Measurements from ENCODE around the gene LRRC45. TPM values are rescaled to one million over a fixed set of nuclear protein-coding genes. Genes with fewer than 3 reads are reported as not detected.

Gene LRRC45
- total RNA-seq, 1 donor from 2014 or later = 39.4 TPM

- no peak overlapping the region for H3K4me3 Mint-ChIP-seq (ENCODE audit: low read depth)
- H3K36me3 Mint-ChIP-seq (ENCODE audit: insufficient read depth) = peaks cover 2% of the 10 kb centered on the region
- H3K27ac Mint-ChIP-seq = no peak overlapping the region
- peaks cover 1% of the 10 kb centered on the region for H3K4me1 Mint-ChIP-seq (ENCODE audit: low read depth)
- H3K27me3 Mint-ChIP-seq = no peaks in the 10 kb centered on the region
- no peak for DNase-seq (ENCODE audit: low spot score, unreplicated experiment)
- TF ChIP-seq, protein P1, sequence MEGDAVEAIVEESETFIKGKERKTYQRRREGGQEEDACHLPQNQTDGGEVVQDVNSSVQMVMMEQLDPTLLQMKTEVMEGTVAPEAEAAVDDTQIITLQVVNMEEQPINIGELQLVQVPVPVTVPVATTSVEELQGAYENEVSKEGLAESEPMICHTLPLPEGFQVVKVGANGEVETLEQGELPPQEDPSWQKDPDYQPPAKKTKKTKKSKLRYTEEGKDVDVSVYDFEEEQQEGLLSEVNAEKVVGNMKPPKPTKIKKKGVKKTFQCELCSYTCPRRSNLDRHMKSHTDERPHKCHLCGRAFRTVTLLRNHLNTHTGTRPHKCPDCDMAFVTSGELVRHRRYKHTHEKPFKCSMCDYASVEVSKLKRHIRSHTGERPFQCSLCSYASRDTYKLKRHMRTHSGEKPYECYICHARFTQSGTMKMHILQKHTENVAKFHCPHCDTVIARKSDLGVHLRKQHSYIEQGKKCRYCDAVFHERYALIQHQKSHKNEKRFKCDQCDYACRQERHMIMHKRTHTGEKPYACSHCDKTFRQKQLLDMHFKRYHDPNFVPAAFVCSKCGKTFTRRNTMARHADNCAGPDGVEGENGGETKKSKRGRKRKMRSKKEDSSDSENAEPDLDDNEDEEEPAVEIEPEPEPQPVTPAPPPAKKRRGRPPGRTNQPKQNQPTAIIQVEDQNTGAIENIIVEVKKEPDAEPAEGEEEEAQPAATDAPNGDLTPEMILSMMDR (IDR thresholded peaks at IDR 0.05; ENCODE audit: unreplicated experiment) = no peak
- H3K9me3 Mint-ChIP-seq (ENCODE audit: low read depth) = no peaks in the 10 kb centered on the region
Measured at GRCh38 chr17:82062984-82063368, 39.9 kb downstream of the LRRC45 start.

DNA sequence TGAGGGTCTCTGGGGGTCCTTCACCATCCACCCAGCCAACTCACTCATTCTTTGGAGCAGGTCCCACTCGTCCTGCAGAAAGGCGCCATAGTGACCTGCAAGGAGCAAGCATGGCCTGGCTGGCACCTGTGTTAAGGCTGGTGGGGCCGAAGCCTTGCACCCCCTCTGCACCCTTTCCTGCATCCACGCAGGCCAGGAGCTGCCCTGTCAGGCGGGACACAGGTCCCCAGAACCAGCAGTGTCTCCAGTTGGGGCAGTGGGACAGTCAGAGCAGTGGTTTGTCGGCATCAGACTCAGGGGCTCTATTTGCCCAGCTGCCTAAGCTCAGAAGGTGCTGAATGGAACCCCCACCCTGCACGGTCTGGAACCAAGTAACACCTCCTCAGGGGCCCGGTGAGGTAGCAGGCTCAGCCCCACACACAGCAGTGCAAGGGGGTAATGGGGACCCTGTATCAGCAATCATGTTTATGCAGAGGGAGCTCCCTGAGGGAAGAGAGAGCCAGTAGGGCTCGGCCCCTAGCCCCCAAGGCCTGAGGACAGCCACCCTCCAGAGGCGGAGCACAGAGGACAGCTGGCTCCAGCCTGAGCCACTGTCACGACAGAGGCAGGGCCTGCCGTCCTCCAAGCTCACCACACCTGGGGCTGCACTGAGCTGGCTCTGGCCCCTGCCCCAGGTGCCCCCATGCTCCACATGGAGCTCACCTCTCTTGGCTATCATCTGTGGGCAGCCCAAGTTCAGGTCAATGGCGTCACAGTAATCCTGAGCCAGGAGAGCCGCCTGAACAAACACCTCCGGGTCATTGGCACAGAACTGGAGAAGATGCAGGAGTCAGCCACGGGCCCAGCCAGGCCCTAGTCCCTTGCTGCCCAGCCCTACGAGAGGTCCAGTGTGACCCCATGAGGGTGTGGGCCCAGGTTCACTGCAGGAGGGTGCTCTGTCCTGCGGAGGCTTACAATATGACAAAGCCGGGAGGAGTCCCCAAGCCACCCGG, 40.6 kb downstream of the LRRC45 start:
- TF ChIP-seq, protein P1 (IDR thresholded peaks at IDR 0.05; ENCODE audit: unreplicated experiment) = no peak
- no peaks in the 10 kb centered on the region for H3K9me3 Mint-ChIP-seq (ENCODE audit: low read depth)
- H3K4me1 Mint-ChIP-seq (ENCODE audit: low read depth) = peaks cover 1% of the 10 kb centered on the region
- no peaks in the 10 kb centered on the region for H3K27me3 Mint-ChIP-seq
- H3K4me3 Mint-ChIP-seq (ENCODE audit: low read depth) = peak overlapping the region; percentile 65
- no peak for DNase-seq (ENCODE audit: low spot score, unreplicated experiment)
- no peak overlapping the region for H3K27ac Mint-ChIP-seq
- peaks cover 2% of the 10 kb centered on the region for H3K36me3 Mint-ChIP-seq (ENCODE audit: insufficient read depth)

- no peak overlapping the region for H3K27ac Mint-ChIP-seq
- peak overlapping the region; percentile 65 for H3K4me3 Mint-ChIP-seq (ENCODE audit: low read depth)
- H3K9me3 Mint-ChIP-seq (ENCODE audit: low read depth) = no peaks in the 10 kb centered on the region
- H3K4me1 Mint-ChIP-seq (ENCODE audit: low read depth) = peaks cover 1% of the 10 kb centered on the region
- TF ChIP-seq, protein P1 (IDR thresholded peaks at IDR 0.05; ENCODE audit: unreplicated experiment) = no peak
- no peak for DNase-seq (ENCODE audit: low spot score, unreplicated experiment)
- no peaks in the 10 kb centered on the region for H3K27me3 Mint-ChIP-seq
- peaks cover 2% of the 10 kb centered on the region for H3K36me3 Mint-ChIP-seq (ENCODE audit: insufficient read depth)
Measured at GRCh38 chr17:82064433-82065192, 41.5 kb downstream of the LRRC45 start.

DNA sequence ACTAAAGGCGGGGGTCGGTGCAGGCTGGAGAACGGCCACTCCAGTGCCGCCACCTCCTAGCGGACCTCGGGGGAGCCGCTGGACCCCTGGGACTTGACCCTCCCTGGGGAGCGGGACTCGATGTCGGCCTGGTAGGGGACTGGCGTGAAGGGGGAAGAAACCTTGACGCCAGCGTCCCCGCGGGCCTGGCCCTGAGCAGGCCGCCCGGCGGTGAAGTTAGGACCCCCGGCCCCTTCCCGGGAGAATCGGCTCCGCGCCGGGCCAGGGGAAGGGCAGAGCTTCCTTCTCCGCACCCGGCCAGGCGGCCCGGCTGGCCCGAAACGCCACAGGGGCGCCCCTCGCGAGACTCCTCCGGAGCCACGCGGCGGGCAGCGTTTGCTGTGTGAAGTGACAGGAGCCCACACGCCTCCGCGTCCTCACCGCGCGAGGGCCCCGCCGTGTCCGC, 42.1 kb downstream of the LRRC45 start:
- Mint-ChIP-seq H3K9me3 (ENCODE audit: low read depth) (no peaks in the 10 kb centered on the region), H3K4me1 (ENCODE audit: low read depth) (peaks cover 1% of the 10 kb centered on the region), H3K4me3 (ENCODE audit: low read depth) (peak overlapping the region; percentile 65), H3K27ac (no peak overlapping the region), H3K27me3 (no peaks in the 10 kb centered on the region), H3K36me3 (ENCODE audit: insufficient read depth) (peaks cover under 1% of the 10 kb centered on the region)
- TF ChIP-seq, protein P1 (IDR thresholded peaks at IDR 0.05; ENCODE audit: unreplicated experiment) = no peak
- no peak for DNase-seq (ENCODE audit: low spot score, unreplicated experiment)

- TF ChIP-seq, protein P1 (IDR thresholded peaks at IDR 0.05; ENCODE audit: unreplicated experiment) = no peak
- Mint-ChIP-seq H3K4me1 (ENCODE audit: low read depth) (peaks cover 1% of the 10 kb centered on the region), H3K4me3 (ENCODE audit: low read depth) (peak within 1 kb of the TSS; percentile 76), H3K27ac (peak within 1 kb of the TSS; percentile 92), H3K9me3 (ENCODE audit: low read depth) (no peaks in the 10 kb centered on the region), H3K27me3 (peaks cover 4% of the 10 kb centered on the region), H3K36me3 (ENCODE audit: insufficient read depth) (no peaks in the 10 kb centered on the region)
- peak; percentile 40 for DNase-seq (ENCODE audit: low spot score, unreplicated experiment)
Measured at GRCh38 chr17:82065638-82066303, 42.7 kb downstream of the LRRC45 start, which contains the start of gene DUS1L. Gene DUS1L, minus strand, starts transcription at chr17:82065804. Its CDS starts 745 bp downstream, at chr17:82065059.
